Panc1 (cell line): Measurements from ENCODE around the gene SLC35F1.

Source experiments
- POLR2AphosphoS5 ChIP-seq: IDR thresholded peaks from 2 replicates; pipeline ENCODE4 v1.6.1; 2012; ENCODE audit warnings: mild to moderate bottlenecking, low read depth, low read length, moderate library complexity
- TCF7L2 ChIP-seq: IDR thresholded peaks from 2 replicates; pipeline ENCODE4 v1.6.1; 2011; ENCODE audit warnings: mild to moderate bottlenecking, low read depth, low read length, inconsistent platforms
- TF ChIP-seq, protein P1 (sequence below): fragments of 450-650 bp; IDR thresholded peaks from 2 replicates; pipeline ENCODE4 v1.5.1; 2017; ENCODE audit warnings: mild to moderate bottlenecking

DNA sequence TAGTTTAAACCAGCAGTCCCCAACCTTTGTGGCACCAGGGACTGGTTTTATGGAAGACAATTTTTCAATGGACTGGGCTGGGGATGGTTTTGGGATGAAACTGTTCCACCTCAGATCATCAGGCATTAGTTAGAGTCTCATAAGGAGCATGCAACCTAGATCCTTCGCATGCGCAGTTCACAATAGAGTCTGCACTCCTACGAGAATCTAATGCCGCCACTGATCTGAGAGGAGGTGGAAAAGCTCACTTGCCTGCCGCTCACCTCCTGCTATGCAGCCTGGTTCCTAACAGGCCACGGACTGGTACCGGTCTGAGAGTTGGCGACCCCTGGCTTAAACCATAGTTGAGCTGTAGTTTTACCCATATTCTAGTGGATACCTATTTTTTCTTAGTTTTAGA, 154.6 kb downstream of the SLC35F1 start:
- TF ChIP-seq TCF7L2 (no peak), POLR2AphosphoS5 (no peak)
- TF ChIP-seq, protein P1, sequence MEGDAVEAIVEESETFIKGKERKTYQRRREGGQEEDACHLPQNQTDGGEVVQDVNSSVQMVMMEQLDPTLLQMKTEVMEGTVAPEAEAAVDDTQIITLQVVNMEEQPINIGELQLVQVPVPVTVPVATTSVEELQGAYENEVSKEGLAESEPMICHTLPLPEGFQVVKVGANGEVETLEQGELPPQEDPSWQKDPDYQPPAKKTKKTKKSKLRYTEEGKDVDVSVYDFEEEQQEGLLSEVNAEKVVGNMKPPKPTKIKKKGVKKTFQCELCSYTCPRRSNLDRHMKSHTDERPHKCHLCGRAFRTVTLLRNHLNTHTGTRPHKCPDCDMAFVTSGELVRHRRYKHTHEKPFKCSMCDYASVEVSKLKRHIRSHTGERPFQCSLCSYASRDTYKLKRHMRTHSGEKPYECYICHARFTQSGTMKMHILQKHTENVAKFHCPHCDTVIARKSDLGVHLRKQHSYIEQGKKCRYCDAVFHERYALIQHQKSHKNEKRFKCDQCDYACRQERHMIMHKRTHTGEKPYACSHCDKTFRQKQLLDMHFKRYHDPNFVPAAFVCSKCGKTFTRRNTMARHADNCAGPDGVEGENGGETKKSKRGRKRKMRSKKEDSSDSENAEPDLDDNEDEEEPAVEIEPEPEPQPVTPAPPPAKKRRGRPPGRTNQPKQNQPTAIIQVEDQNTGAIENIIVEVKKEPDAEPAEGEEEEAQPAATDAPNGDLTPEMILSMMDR = no peak
